ENCODE results near the gene LCLAT1.

LCLAT1 gene

GRCh38 chr2:30620102-30620501 is 173.1 kb downstream of the LCLAT1 start:
- no peak for TF ChIP-seq CTCF (IDR thresholded peaks at IDR 0.05; ENCODE audit: low read depth, low read length, missing control alignments)
- no peak for DNase-seq (ENCODE audit: low read depth)
- H3K4me3 ChIP-seq (ENCODE audit: low read depth, low read length): no peak overlapping the region

- TF ChIP-seq CTCF (IDR thresholded peaks at IDR 0.05; ENCODE audit: low read depth, low read length, missing control alignments): no peak
- no peak overlapping the region for H3K4me3 ChIP-seq (ENCODE audit: low read depth, low read length)
- no peak for DNase-seq (ENCODE audit: low read depth)
Observed at GRCh38 chr2:30621836-30622235, 174.8 kb downstream of the LCLAT1 start.

GRCh38 chr2:30622452-30622851 is 175.4 kb downstream of the LCLAT1 start:
- DNase-seq (ENCODE audit: low read depth): no peak
- H3K4me3 ChIP-seq (ENCODE audit: low read depth, low read length): no peak overlapping the region
- no peak for TF ChIP-seq CTCF (IDR thresholded peaks at IDR 0.05; ENCODE audit: low read depth, low read length, missing control alignments)

GRCh38 chr2:30625276-30625675 is 178.2 kb downstream of the LCLAT1 start:
- no peak overlapping the region for H3K4me3 ChIP-seq (ENCODE audit: low read depth, low read length)

GRCh38 chr2:30625701-30626100 is 178.7 kb downstream of the LCLAT1 start:
- no peak for DNase-seq (ENCODE audit: low read depth)
- TF ChIP-seq CTCF (IDR thresholded peaks at IDR 0.05; ENCODE audit: low read depth, low read length, missing control alignments): no peak
- H3K4me3 ChIP-seq (ENCODE audit: low read depth, low read length): no peak overlapping the region

More at GRCh38 chr2:30625276-30625675, 178.2 kb downstream of the LCLAT1 start:
- DNase-seq (ENCODE audit: low read depth): no peak
- no peak for TF ChIP-seq CTCF (IDR thresholded peaks at IDR 0.05; ENCODE audit: low read depth, low read length, missing control alignments)

GRCh38 chr2:30626397-30626796 is 179.4 kb downstream of the LCLAT1 start:
- DNase-seq (ENCODE audit: low read depth): no peak
- no peak for TF ChIP-seq CTCF (IDR thresholded peaks at IDR 0.05; ENCODE audit: low read depth, low read length, missing control alignments)
- no peak overlapping the region for H3K4me3 ChIP-seq (ENCODE audit: low read depth, low read length)

GRCh38 chr2:30627151-30627550 is 180.1 kb downstream of the LCLAT1 start:
- H3K4me3 ChIP-seq (ENCODE audit: low read depth, low read length): no peak overlapping the region
- TF ChIP-seq CTCF (IDR thresholded peaks at IDR 0.05; ENCODE audit: low read depth, low read length, missing control alignments): no peak
- no peak for DNase-seq (ENCODE audit: low read depth)

All from GM12864 (cell line).